DOHH2 (cell line): ENCODE results near the gene SERPINA9.

Experiments used
- CTCF ChIP-seq: fragments of 200-600 bp; sonication (generic); IDR thresholded peaks from one replicate; pipeline ENCODE4 v1.5.1; 2014; ENCODE audit warnings: antibody characterized with exemption, mild to moderate bottlenecking, low read depth, low read length; ENCODE audit not compliant: poor library complexity, severe bottlenecking
- EZH2phosphoT487 ChIP-seq: fragments of 200-600 bp; sonication (generic); IDR thresholded peaks from 2 replicates; pipeline ENCODE4 v1.6.1; 2017; ENCODE audit warnings: borderline replicate concordance, mild to moderate bottlenecking, antibody characterized with exemption, low read length, moderate library complexity, mixed read lengths

DNA sequence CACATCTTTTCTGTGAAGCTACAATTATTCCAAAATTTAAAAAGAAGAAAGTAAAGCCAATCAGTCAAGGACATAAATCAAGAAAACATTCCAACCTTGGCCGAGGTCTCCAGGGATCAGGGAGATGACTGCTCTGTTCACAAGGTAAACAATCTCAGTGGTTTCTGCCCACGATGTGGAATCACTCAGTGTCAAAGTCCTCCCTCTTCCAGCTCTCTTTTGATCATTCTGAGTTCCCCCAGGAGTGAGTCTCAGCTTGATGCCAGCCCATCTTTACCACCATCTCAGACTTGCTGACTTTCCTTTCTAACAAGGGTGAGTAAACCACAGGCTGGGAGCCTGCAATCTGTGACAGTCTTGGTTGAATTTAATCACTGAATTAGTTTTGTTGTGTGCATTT, 4.8 kb upstream of the SERPINA9 start:
- TF ChIP-seq CTCF (no peak), EZH2phosphoT487 (no peak)
